Natural killer cell (primary cell): Measurements from ENCODE around the gene MOCOS. TPM values are rescaled to one million over a fixed set of nuclear protein-coding genes. Genes with fewer than 3 reads are reported as not detected.

Experiments used
- ATAC-seq, 3 donors: fragments of 150-1000 bp in 2 of 3; fragments of 200-7000 bp in 1 of 3; cut with Tn5 transposase; 1 replicate in 1 of 3; 2 replicates in 2 of 3; pipeline ENCODE4 v1.10.0; 2021; ENCODE audit warnings: mild to moderate bottlenecking in 2 of 3, moderate library complexity in 2 of 3
- DNase-seq, 2 donors: peaks; one replicate each; pipeline versions ENCODE4 v3.0.0 to v3.0.0-alpha.2; 2013 to 2021; ENCODE audit warnings: mixed read lengths in 1 of 2
- H3K27ac ChIP-seq: one replicate; pipeline ENCODE4 v1.5.1; 2013; ENCODE audit warnings: mild to moderate bottlenecking, low read length
- H3K27me3 ChIP-seq: one replicate; pipeline ENCODE4 v1.6.1; 2013; ENCODE audit warnings: low read length; ENCODE audit not compliant: control insufficient read depth, insufficient read depth
- H3K36me3 ChIP-seq: one replicate; pipeline ENCODE4 v1.6.1; 2013; ENCODE audit warnings: low read length; ENCODE audit not compliant: control insufficient read depth, insufficient read depth
- H3K4me1 ChIP-seq: one replicate; pipeline ENCODE4 v1.6.1; 2013; ENCODE audit warnings: low read length; ENCODE audit not compliant: control insufficient read depth, insufficient read depth
- H3K4me3 ChIP-seq: one replicate; pipeline ENCODE4 v1.5.1; 2013; ENCODE audit warnings: low read length
- H3K9me3 ChIP-seq: one replicate; pipeline ENCODE4 v1.6.1; 2013; ENCODE audit warnings: low read length; ENCODE audit not compliant: control insufficient read depth, insufficient read depth
- H3K27ac Mint-ChIP-seq, 2 donors: one replicate each; pipeline ENCODE4 v1.8.0; 2022; ENCODE audit warnings: mild to moderate bottlenecking in 2 of 2, mixed read lengths in 2 of 2, moderate library complexity in 1 of 2
- H3K27me3 Mint-ChIP-seq, 2 donors: one replicate each; pipeline ENCODE4 v1.8.0; 2022; ENCODE audit warnings: low read depth in 2 of 2, mixed read lengths in 2 of 2
- H3K36me3 Mint-ChIP-seq: one replicate; pipeline ENCODE4 v1.8.0; 2022; ENCODE audit warnings: mixed read lengths
- H3K4me1 Mint-ChIP-seq, 2 donors: one replicate each; pipeline ENCODE4 v1.8.0; 2022; ENCODE audit warnings: mixed read lengths in 2 of 2
- H3K4me3 Mint-ChIP-seq: one replicate; pipeline ENCODE4 v1.8.0; 2022; ENCODE audit warnings: mild to moderate bottlenecking, moderate library complexity, mixed read lengths
- H3K9me3 Mint-ChIP-seq, 2 donors: one replicate each; pipeline ENCODE4 v1.8.0; 2022; ENCODE audit warnings: mixed read lengths in 2 of 2
- CTCF ChIP-seq: fragments of 200-600 bp; IDR thresholded peaks from one replicate; pipeline ENCODE4 v1.8.0; 2022; ENCODE audit warnings: antibody characterized with exemption
- WGBS: methylation state at CpG from one replicate; pipeline ENCODE4 v1.1.7; 2013; ENCODE audit warnings: missing lambda C conversion rate; ENCODE audit not compliant: insufficient coverage; 5-methylcytosine and 5-hydroxymethylcytosine counted together
- intact Hi-C: fragments of 100-400 bp; cut with micrococcal nuclease; formaldehyde crosslinking; loops from one replicate; pipeline ENCODE4 v1.14.2; 2022
- total RNA-seq, 4 donors: library from RNA; stranded (reverse); fragments of 120-200 nt in 1 of 4; gene quantifications; one replicate each; pipeline versions ENCODE4 v1.2.3 to v1.2.4, GENCODE V29; 2013 to 2022

The MOCOS gene
- total RNA-seq, 3 donors from 2014 or later (not counting 1 experiment from before 2014, with no cell fraction given), result 0.10 to 0.24 (median 0.16) TPM

- Histone ChIP-seq H3K36me3 (no peaks in the 10 kb centered on the region), H3K4me3 (no peak overlapping the region), H3K27ac (no peak overlapping the region), H3K4me1 (no peaks in the 10 kb centered on the region), H3K9me3 (no peaks in the 10 kb centered on the region), H3K27me3 (peaks cover 22% of the 10 kb centered on the region)
- H3K4me1 Mint-ChIP-seq, result no peaks in the 10 kb centered on the region
- H3K9me3 Mint-ChIP-seq, result no peaks in the 10 kb centered on the region
- TF ChIP-seq CTCF, result no peak
- no peak overlapping the region for H3K27ac Mint-ChIP-seq
- no peaks in the 10 kb centered on the region for H3K36me3 Mint-ChIP-seq
- intact Hi-C loops, result no loop called here
- H3K4me3 Mint-ChIP-seq, result no peak overlapping the region
- H3K27me3 Mint-ChIP-seq, result peaks cover 34 to 69% of the 10 kb centered on the region in 2 donors
- DNase-seq (no peak), ATAC-seq (no peak)
- WGBS, result 78% methylated on average over 5 of the region's 6 CpGs
Observed at GRCh38 chr18:36303211-36303844, 116.0 kb downstream of the MOCOS start.

- DNase-seq, result no peak
- H3K27ac Mint-ChIP-seq, result no peak overlapping the region
- H3K27me3 Mint-ChIP-seq, result peaks cover 29 to 69% of the 10 kb centered on the region in 2 donors
- H3K27me3 ChIP-seq, result peaks cover 11% of the 10 kb centered on the region
- no peak for TF ChIP-seq CTCF
- no peaks in the 10 kb centered on the region for H3K36me3 ChIP-seq
- WGBS, result no CpG with 5 or more reads among the region's 3 CpGs
- no peaks in the 10 kb centered on the region for H3K4me1 ChIP-seq
- ATAC-seq, result no peak
- H3K9me3 Mint-ChIP-seq, result no peaks in the 10 kb centered on the region
- H3K4me1 Mint-ChIP-seq, result no peaks in the 10 kb centered on the region
- H3K27ac ChIP-seq, result no peak overlapping the region
- H3K9me3 ChIP-seq, result no peaks in the 10 kb centered on the region
- no peak overlapping the region for H3K4me3 ChIP-seq
- H3K4me3 Mint-ChIP-seq, result no peak overlapping the region
- intact Hi-C loops, result no loop called here
- no peaks in the 10 kb centered on the region for H3K36me3 Mint-ChIP-seq
Observed at GRCh38 chr18:36304723-36305122, 117.4 kb downstream of the MOCOS start.

GRCh38 chr18:36305375-36305774, 118.1 kb downstream of the MOCOS start:
- peaks cover 27 to 63% of the 10 kb centered on the region in 2 donors for H3K27me3 Mint-ChIP-seq
- intact Hi-C loops, result no loop called here
- TF ChIP-seq CTCF, result no peak
- no peak overlapping the region for H3K4me3 Mint-ChIP-seq
- DNase-seq (no peak), ATAC-seq (no peak)
- Histone ChIP-seq H3K27ac (no peak overlapping the region), H3K4me3 (no peak overlapping the region), H3K4me1 (no peaks in the 10 kb centered on the region), H3K27me3 (peaks cover 5% of the 10 kb centered on the region), H3K9me3 (no peaks in the 10 kb centered on the region), H3K36me3 (no peaks in the 10 kb centered on the region)
- H3K4me1 Mint-ChIP-seq, result no peaks in the 10 kb centered on the region
- no peaks in the 10 kb centered on the region for H3K36me3 Mint-ChIP-seq
- no peaks in the 10 kb centered on the region for H3K9me3 Mint-ChIP-seq
- 4% methylated on average over 1 of the region's 2 CpGs for WGBS
- no peak overlapping the region for H3K27ac Mint-ChIP-seq

GRCh38 chr18:36307513-36307912, 120.2 kb downstream of the MOCOS start:
- TF ChIP-seq CTCF, result no peak
- H3K27me3 ChIP-seq, result no peaks in the 10 kb centered on the region
- H3K27ac ChIP-seq, result no peak overlapping the region
- Mint-ChIP-seq H3K9me3 (no peaks in the 10 kb centered on the region), H3K27ac (no peak overlapping the region), H3K4me1 (no peaks in the 10 kb centered on the region), H3K4me3 (no peak overlapping the region), H3K27me3 (peaks cover 35 to 48% of the 10 kb centered on the region in 2 donors), H3K36me3 (no peaks in the 10 kb centered on the region)
- H3K9me3 ChIP-seq, result no peaks in the 10 kb centered on the region
- DNase-seq (no peak), ATAC-seq (no peak)
- no peak overlapping the region for H3K4me3 ChIP-seq
- H3K4me1 ChIP-seq, result no peaks in the 10 kb centered on the region
- H3K36me3 ChIP-seq, result no peaks in the 10 kb centered on the region
- intact Hi-C loops, result no loop called here
